K562 (cell line): ENCODE data around the gene PIM3. TPM values are rescaled to one million over a fixed set of nuclear protein-coding genes. Genes with fewer than 3 reads are reported as not detected.

Experiments
- ATAC-seq: fragments of 200-7000 bp; cut with Tn5 transposase; 3 replicates; pipeline ENCODE4 v1.9.1; 2020; ENCODE audit warnings: moderate library complexity
- BruUV-seq: library from RNA; stranded (reverse); fragments of 400-500 nt; replicated peaks from 2 replicates; lab custom pipeline; 2021; lab: Mats Ljungman, UMichigan
- CTCF ChIA-PET: fragments of 300-600 bp; formaldehyde crosslinking; extraction: SDS; loops from one replicate; lab custom pipeline; 2021; ENCODE audit warnings: low intra/inter-chr PET ratio; lab: Yijun Ruan, JAX
- POLR2A ChIA-PET: fragments of 300-600, 350-650 bp; sonication (Branson Sonifier 250); formaldehyde crosslinking; extraction: SDS; loops from one replicate; lab custom pipeline; 2021; ENCODE audit warnings: antibody characterized with exemption, inconsistent platforms; lab: Yijun Ruan, JAX
- DNase-seq, 4 experiments: peaks; one replicate each; pipeline versions ENCODE4 v3.0.0 to v3.0.0-alpha.2; 2011 to 2018; ENCODE audit warnings: low spot score in 3 of 4, mixed read lengths in 3 of 4; ENCODE audit errors: extremely low read depth in 1 of 4
- FAIRE-seq: peaks from 2 replicates; lab custom pipeline; 2011; peaks lifted over from hg19 to GRCh38; lab: Jason Lieb, UNC
- H2AFZ ChIP-seq: 2 replicates; pipeline ENCODE4 v1.6.0; 2011; ENCODE audit warnings: low read depth, low read length, control low read depth, inconsistent platforms
- H3K27ac ChIP-seq: fragments of 200-600 bp; 3 replicates; pipeline ENCODE4 v1.8.0; 2011; ENCODE audit warnings: low read depth, mild to moderate bottlenecking, control low read depth, inconsistent platforms, low read length, moderate library complexity, mixed read lengths; ENCODE audit errors: extremely low read depth
- H3K27me3 ChIP-seq, 2 experiments: fragments of 300-600 bp in 1 of 2; 2 replicates in 1 of 2; 3 replicates in 1 of 2; pipeline versions ENCODE4 v1.6.0 to v1.8.0; 2011; ENCODE audit warnings: inconsistent platforms in 2 of 2, low read length in 2 of 2, mild to moderate bottlenecking in 1 of 2, mixed read lengths in 1 of 2, moderate library complexity in 1 of 2; ENCODE audit not compliant: control insufficient read depth in 2 of 2, insufficient read depth in 2 of 2
- H3K36me3 ChIP-seq: fragments of 300-600 bp; 3 replicates; pipeline ENCODE4 v1.8.0; 2011; ENCODE audit warnings: mild to moderate bottlenecking, low read length, inconsistent platforms; ENCODE audit not compliant: control insufficient read depth, insufficient read depth
- H3K4me1 ChIP-seq, 2 experiments: fragments of 200-600 bp in 1 of 2; replicated peaks in 1 of 2; 2 replicates in 1 of 2; 3 replicates in 1 of 2; pipeline versions ENCODE4 v1.5.1 to v1.8.0; 2011; ENCODE audit warnings: inconsistent platforms in 2 of 2, low read length in 2 of 2, mild to moderate bottlenecking in 1 of 2, mixed read lengths in 1 of 2, moderate library complexity in 1 of 2; ENCODE audit not compliant: control insufficient read depth in 2 of 2, insufficient read depth in 2 of 2
- H3K4me2 ChIP-seq: 2 replicates; pipeline ENCODE4 v1.6.1; 2011; ENCODE audit warnings: low read length, control low read depth, inconsistent platforms, mixed read lengths; ENCODE audit not compliant: insufficient read depth
- H3K4me3 ChIP-seq: fragments of 200-600 bp; sonication (generic), shearing (Covaris generic); 2 replicates; pipeline ENCODE4 v1.5.1; 2016; ENCODE audit warnings: control low read depth, inconsistent platforms
- H3K79me2 ChIP-seq: fragments of 200-600 bp; 3 replicates; pipeline ENCODE4 v1.8.0; 2011; ENCODE audit warnings: low read length, inconsistent platforms; ENCODE audit not compliant: control insufficient read depth, insufficient read depth
- H3K9ac ChIP-seq, 2 experiments: 2 replicates each; pipeline versions ENCODE4 v1.6.0 to v1.6.1; 2011; ENCODE audit warnings: low read depth in 2 of 2, low read length in 2 of 2, control low read depth in 1 of 2, inconsistent platforms in 1 of 2, mild to moderate bottlenecking in 1 of 2, mixed read lengths in 1 of 2; ENCODE audit not compliant: insufficient read depth in 1 of 2
- H3K9me1 ChIP-seq: one replicate; pipeline ENCODE4 v1.6.0; 2011; ENCODE audit warnings: inconsistent platforms, mild to moderate bottlenecking, low read length, moderate library complexity; ENCODE audit not compliant: control insufficient read depth, insufficient read depth
- H3K9me3 ChIP-seq: replicated peaks from 2 replicates; pipeline ENCODE4 v1.5.1; 2011; ENCODE audit warnings: low read depth, low read length, inconsistent platforms; ENCODE audit not compliant: control insufficient read depth, insufficient read depth
- H4K20me1 ChIP-seq: replicated peaks from 2 replicates; pipeline ENCODE4 v1.6.1; 2011; ENCODE audit warnings: low read length, inconsistent platforms, mixed read lengths; ENCODE audit not compliant: control insufficient read depth, insufficient read depth
- HCFC1 ChIP-seq: IDR thresholded peaks from 2 replicates; pipeline ENCODE4 v1.6.1; 2012; ENCODE audit warnings: low read depth, low read length, improper control_type of control experiment
- HMG20B ChIP-seq: fragments of 250-450 bp; sonication (Bioruptor Pico); IDR thresholded peaks from 2 replicates; pipeline ENCODE4 v1.5.0; 2021; ENCODE audit warnings: mild to moderate bottlenecking
- NEUROD1 ChIP-seq: fragments of 150-350 bp; IDR thresholded peaks from 2 replicates; pipeline ENCODE4 v1.6.1; 2014; ENCODE audit warnings: borderline replicate concordance, low read length, low read depth; ENCODE audit not compliant: partially characterized antibody
- NFIC ChIP-seq: fragments of 450-650 bp; IDR thresholded peaks from 2 replicates; pipeline ENCODE4 v1.6.1; 2017; ENCODE audit warnings: mild to moderate bottlenecking, inconsistent platforms
- RBM14 ChIP-seq: fragments of 200-400 bp; formaldehyde crosslinking; IDR thresholded peaks from 2 replicates; pipeline ENCODE4 v1.6.1; 2018; ENCODE audit warnings: low read depth, mild to moderate bottlenecking, low read length, moderate library complexity, borderline replicate concordance; ENCODE audit not compliant: insufficient read depth
- ZMIZ1 ChIP-seq, 2 experiments: fragments of 150-350 bp in 1 of 2; IDR thresholded peaks; 2 replicates each; pipeline ENCODE4 v1.6.1; 2012 to 2016; ENCODE audit warnings: low read depth in 2 of 2, low read length in 2 of 2, mild to moderate bottlenecking in 1 of 2, moderate library complexity in 1 of 2
- ZNF274 ChIP-seq: IDR thresholded peaks from 2 replicates; pipeline ENCODE4 v1.6.1; 2011; ENCODE audit warnings: low read depth, mild to moderate bottlenecking, low read length, moderate library complexity, borderline replicate concordance
- WGBS: fragments of 100-300 bp; shearing (Covaris generic); methylation state at CpG from one replicate; pipeline ENCODE4 v1.1.6; 2016; ENCODE audit warnings: low coverage, mixed read lengths; ENCODE audit not compliant: insufficient coverage; ENCODE audit errors: missing lambda C conversion rate; 5-methylcytosine and 5-hydroxymethylcytosine counted together
- in situ Hi-C: fragments of 300-500 bp; cut with MboI; formaldehyde crosslinking; loops from 4 replicates; pipeline ENCODE4 v1.15.0; 2018; ENCODE audit warnings: inconsistent platforms, mixed read lengths
- intact Hi-C: fragments of 100-400 bp; cut with micrococcal nuclease; formaldehyde crosslinking; loops from 2 replicates; pipeline ENCODE4 v1.14.2; 2022
- polyA plus RNA-seq, 8 experiments: library from polyadenylated mRNA; depleted of rRNA in 4 of 8; stranded (reverse) in 5 of 8; unstranded in 3 of 8; fragments of >200 nt; fragmentation: Nextera tagmentation in 2 of 8; fragmentation: Illumina TruSeq in 1 of 8; extraction: Ambion mirVana in 2 of 8; extraction: Trizol in 1 of 8; gene quantifications; 2 replicates each; pipeline versions ENCODE4 v1.2.1 to v1.2.3, GENCODE V29; 2011 to 2014; ENCODE audit warnings: inconsistent platforms in 1 of 8, missing spikeins in 1 of 8
- total RNA-seq, 7 experiments: library from RNA; depleted of rRNA in 6 of 7; stranded (reverse); fragments of >200 nt in 6 of 7; fragmentation: Illumina TruSeq in 2 of 7; extraction: Trizol in 2 of 7; gene quantifications; 2 replicates each; pipeline versions ENCODE4 v1.2.1 to v1.2.3, GENCODE V29; 2011 to 2021; ENCODE audit warnings: low replicate concordance in 1 of 7

Gene PIM3
- total and polyA plus RNA-seq, 9 of the 15 experiments (the other 6 are each of a cell fraction or from before 2014, with no cell fraction given): 0.24 to 40.5 (median 5.3) TPM

DNA sequence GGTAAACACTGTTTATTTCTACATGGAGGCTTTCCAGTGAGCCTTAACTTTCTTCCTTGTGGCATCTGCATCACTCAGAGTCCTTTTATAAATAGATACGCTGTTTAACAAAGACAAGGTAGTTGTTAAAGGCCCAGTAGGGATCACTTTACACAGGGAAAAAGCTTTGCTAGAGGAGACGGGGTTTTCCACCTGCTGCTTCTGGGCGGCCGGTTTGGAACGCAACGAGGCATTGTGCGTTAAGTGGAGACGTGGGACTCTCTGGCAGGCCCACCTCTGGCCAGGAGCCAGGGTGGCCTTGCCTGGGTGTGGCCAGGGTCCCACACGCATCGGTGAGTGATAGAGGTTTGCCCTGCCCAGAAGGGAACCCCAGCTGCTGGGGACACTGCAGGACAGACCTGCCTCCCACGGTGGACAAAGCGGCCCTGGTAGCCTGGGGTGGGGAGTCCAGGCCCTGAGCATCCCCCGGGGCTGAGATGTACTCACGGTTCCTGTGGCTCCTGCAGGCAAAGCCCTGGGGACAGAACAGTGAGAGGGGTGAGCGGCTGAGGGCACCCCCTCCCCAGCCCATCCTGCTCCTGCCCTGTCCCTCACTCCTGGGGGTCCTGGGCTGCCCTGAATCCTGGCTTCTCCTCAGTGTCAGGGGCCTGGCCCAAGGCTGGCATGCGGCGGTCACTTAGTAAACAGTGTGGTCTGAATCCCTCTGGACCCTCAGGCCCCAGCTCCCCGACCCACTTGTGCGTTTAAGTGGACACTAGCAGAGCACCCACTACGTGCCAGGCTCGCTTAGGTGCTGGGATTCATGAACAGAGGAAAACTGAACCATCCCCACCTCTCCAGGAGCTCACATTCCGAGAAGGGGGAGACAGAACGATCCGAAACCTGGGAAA, 47.8 kb downstream of the PIM3 start:
- peak overlapping the region; percentile 28; the same call in 1 of the 2 replicates for H2AFZ ChIP-seq
- peak overlapping the region in 1 of 2 experiments; percentile 58; a peak in 1 of 4 replicates for H3K9ac ChIP-seq
- H3K4me2 ChIP-seq: no peak overlapping the region
- H3K27me3 ChIP-seq: peaks cover 0 to 11% of the 10 kb centered on the region in 2 experiments; a peak in 2 of 5 replicates
- no peaks in the 10 kb centered on the region for H3K9me3 ChIP-seq
- BruUV-seq: no TSS peak
- H3K36me3 ChIP-seq: no peaks in the 10 kb centered on the region
- in situ Hi-C loops: no loop called here
- ChIA-PET CTCF (no interaction called here), POLR2A (no interaction called here)
- no peaks in the 10 kb centered on the region for H3K9me1 ChIP-seq
- H3K27ac ChIP-seq: no peak overlapping the region
- no peaks in the 10 kb centered on the region for H3K79me2 ChIP-seq
- H3K4me3 ChIP-seq: no peak overlapping the region
- peaks cover 4% of the 10 kb centered on the region; the same call in 1 of the 2 replicates for H4K20me1 ChIP-seq
- ATAC-seq: no peak; the same call in 2 of the 3 replicates
- TF ChIP-seq ZNF274 (no peak), NFIC (0 out of 2 replicates have a peak, but pooled peaks have one; percentile 23)
- TF ChIP-seq, all 486 proteins: peak for 1
- no peak for DNase-seq
- intact Hi-C loops: no loop called here
- peaks cover 0 to 41% of the 10 kb centered on the region in 2 experiments; a peak in 3 of 5 replicates for H3K4me1 ChIP-seq
- no peak for FAIRE-seq
- WGBS: 35% methylated on average over 14 of the region's 24 CpGs

DNA sequence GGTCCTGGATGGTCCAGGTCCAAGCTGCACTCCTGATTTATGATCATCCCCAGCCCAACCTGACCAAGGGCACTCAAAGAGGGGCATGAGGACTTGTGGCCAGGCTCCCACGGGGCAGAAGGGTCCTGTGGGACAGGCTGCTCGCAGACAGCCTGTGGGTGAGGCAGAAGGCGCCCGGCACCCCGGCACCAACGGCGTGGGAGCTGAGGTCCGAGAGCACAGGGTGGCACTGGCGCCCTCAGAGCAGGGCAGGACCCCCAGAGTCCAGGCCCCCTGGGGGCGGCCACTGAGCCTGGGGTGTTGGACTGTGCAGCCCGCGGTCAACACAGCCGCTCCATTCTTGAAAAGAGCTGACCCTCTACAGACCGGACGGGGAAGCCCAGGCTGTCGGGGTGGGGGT, 48.7 kb downstream of the PIM3 start:
- in situ Hi-C loops: no loop called here
- ChIA-PET POLR2A (interaction anchor here (0.6 kb wide), 1 partner anchor 8 kb away, joined by 3 read pairs; no protein-coding TSS in a partner anchor), CTCF (no interaction called here)
- BruUV-seq: no TSS peak
- Histone ChIP-seq H3K27me3 (peaks cover 0 to 15% of the 10 kb centered on the region in 2 experiments; a peak in 2 of 5 replicates), H2AFZ (no peak overlapping the region), H3K9ac (no peak overlapping the region), H3K4me2 (no peak overlapping the region), H3K79me2 (no peaks in the 10 kb centered on the region), H3K4me3 (no peak overlapping the region), H3K4me1 (peaks cover 0 to 46% of the 10 kb centered on the region in 2 experiments; a peak in 3 of 5 replicates), H3K27ac (no peak overlapping the region), H3K36me3 (no peaks in the 10 kb centered on the region), H3K9me3 (no peaks in the 10 kb centered on the region), H4K20me1 (peaks cover 4% of the 10 kb centered on the region; the same call in 1 of the 2 replicates), H3K9me1 (no peaks in the 10 kb centered on the region)
- 59% methylated on average over 10 of the region's 16 CpGs for WGBS
- FAIRE-seq (no peak), DNase-seq (no peak), ATAC-seq (no peak)
- intact Hi-C loops: no loop called here
- no peak for TF ChIP-seq ZMIZ1 (IDR thresholded peaks at IDR 0.05; ENCODE audit: low read depth in 2 of 2, low read length in 2 of 2)
- no peak for TF ChIP-seq HCFC1
- TF ChIP-seq HMG20B: no peak
- no peak for TF ChIP-seq RBM14
- no peak for TF ChIP-seq NEUROD1
